ENCODE data around the gene ENTR1. TPM values are rescaled to one million over a fixed set of nuclear protein-coding genes. Genes with fewer than 3 reads are reported as not detected.
A peak's percentile ranks its signal among the peaks of the same experiment; 100 is the strongest.

ENTR1 gene
- total and polyA plus RNA-seq, 2 of the 13 experiments (the other 11 are each of a cell fraction or from before 2014, with no cell fraction given): 70.1 to 76.4 TPM

GRCh38 chr9:136373300-136374182 lies 36.9 kb downstream of the ENTR1 start, which contains the start of gene CARD9 (continued):
- TF ChIP-seq SPEN (CRISPR knock-in tag; IDR thresholded peaks at IDR 0.05; ENCODE audit: low read depth) (peak; percentile 44; the same call in 1 of the 2 replicates), CEBPG (CRISPR knock-in tag; IDR thresholded peaks at IDR 0.05) (no peak), NRL (CRISPR knock-in tag; IDR thresholded peaks at IDR 0.05; ENCODE audit: borderline replicate concordance) (peak; percentile 5; the same call in 1 of the 2 replicates), ZFY (CRISPR knock-in tag; IDR thresholded peaks at IDR 0.05) (peak; percentile 68), HDAC1 (CRISPR knock-in tag; IDR thresholded peaks at IDR 0.05) (0 out of 2 replicates have a peak, but pooled peaks have one; percentile 32), GABPB1 (CRISPR knock-in tag; IDR thresholded peaks at IDR 0.05) (peak; percentile 86), ZNF777 (CRISPR knock-in tag; IDR thresholded peaks at IDR 0.05) (peak; percentile 48; the same call in 1 of the 2 replicates), ZNF558 (CRISPR knock-in tag; IDR thresholded peaks at IDR 0.05; ENCODE audit: borderline replicate concordance) (no peak), ZNF160 (CRISPR knock-in tag; IDR thresholded peaks at IDR 0.05) (0 out of 2 replicates have a peak, but pooled peaks have one; percentile 49), MXD1 (CRISPR knock-in tag; IDR thresholded peaks at IDR 0.05) (peak; percentile 12; the same call in 1 of the 2 replicates), ARNT2 (CRISPR knock-in tag; IDR thresholded peaks at IDR 0.05; ENCODE audit: low read depth) (0 out of 2 replicates have a peak, but pooled peaks have one; percentile 16), ZNF704 (CRISPR knock-in tag; IDR thresholded peaks at IDR 0.05; ENCODE audit: borderline replicate concordance) (0 out of 2 replicates have a peak, but pooled peaks have one; percentile 43), ZNF274 (CRISPR knock-in tag; IDR thresholded peaks at IDR 0.05) (no peak), ZNF547 (CRISPR knock-in tag; IDR thresholded peaks at IDR 0.05) (0 out of 2 replicates have a peak, but pooled peaks have one; percentile 36), ZNF142 (CRISPR knock-in tag; IDR thresholded peaks at IDR 0.05) (0 out of 2 replicates have a peak, but pooled peaks have one; percentile 12), AHR (CRISPR knock-in tag; IDR thresholded peaks at IDR 0.05) (0 out of 2 replicates have a peak, but pooled peaks have one; percentile 41), MTA1 (CRISPR knock-in tag; IDR thresholded peaks at IDR 0.05; ENCODE audit: borderline replicate concordance) (peak; percentile 11; the same call in 1 of the 2 replicates)
- TF ChIP-seq, protein P1, sequence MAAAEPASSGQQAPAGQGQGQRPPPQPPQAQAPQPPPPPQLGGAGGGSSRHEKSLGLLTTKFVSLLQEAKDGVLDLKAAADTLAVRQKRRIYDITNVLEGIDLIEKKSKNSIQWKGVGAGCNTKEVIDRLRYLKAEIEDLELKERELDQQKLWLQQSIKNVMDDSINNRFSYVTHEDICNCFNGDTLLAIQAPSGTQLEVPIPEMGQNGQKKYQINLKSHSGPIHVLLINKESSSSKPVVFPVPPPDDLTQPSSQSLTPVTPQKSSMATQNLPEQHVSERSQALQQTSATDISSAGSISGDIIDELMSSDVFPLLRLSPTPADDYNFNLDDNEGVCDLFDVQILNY (CRISPR knock-in tag; conservative IDR thresholded peaks at IDR 0.05): no peak
- TF ChIP-seq, protein P2, sequence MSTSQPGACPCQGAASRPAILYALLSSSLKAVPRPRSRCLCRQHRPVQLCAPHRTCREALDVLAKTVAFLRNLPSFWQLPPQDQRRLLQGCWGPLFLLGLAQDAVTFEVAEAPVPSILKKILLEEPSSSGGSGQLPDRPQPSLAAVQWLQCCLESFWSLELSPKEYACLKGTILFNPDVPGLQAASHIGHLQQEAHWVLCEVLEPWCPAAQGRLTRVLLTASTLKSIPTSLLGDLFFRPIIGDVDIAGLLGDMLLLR (CRISPR knock-in tag; IDR thresholded peaks at IDR 0.05): peak; percentile 67; the same call in 1 of the 2 replicates

Data from HepG2 (cell line).